ENCODE measurements around the gene ATP1A2.

The ATP1A2 gene

DNA sequence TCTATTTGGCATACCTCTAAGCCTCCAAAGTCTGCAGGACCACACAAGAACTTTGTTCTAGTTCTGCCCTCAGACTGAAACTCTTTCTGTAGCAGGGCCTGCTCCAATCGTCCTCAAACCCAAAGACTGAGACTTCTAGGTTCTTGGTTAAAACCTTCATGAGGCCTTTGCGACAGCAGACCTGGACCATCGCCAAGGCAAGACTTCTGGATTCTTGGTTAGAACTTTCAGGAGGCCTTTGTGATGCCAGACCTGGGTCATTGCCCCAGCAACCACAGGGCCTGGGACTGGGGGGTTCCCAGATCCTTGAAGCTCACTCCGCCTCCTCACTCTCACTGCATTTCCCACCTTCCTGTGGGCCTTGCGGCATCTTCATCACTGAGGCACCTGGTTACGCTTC, 35.7 kb downstream of the ATP1A2 start, which contains the start of gene ATP1A4:
ATP1A4 (plus strand) TSS at position 301 of the 400 bp plus-strand sequence. CDS start 438 bp downstream, outside the sequence.
- DNase-seq: no peak

DNA sequence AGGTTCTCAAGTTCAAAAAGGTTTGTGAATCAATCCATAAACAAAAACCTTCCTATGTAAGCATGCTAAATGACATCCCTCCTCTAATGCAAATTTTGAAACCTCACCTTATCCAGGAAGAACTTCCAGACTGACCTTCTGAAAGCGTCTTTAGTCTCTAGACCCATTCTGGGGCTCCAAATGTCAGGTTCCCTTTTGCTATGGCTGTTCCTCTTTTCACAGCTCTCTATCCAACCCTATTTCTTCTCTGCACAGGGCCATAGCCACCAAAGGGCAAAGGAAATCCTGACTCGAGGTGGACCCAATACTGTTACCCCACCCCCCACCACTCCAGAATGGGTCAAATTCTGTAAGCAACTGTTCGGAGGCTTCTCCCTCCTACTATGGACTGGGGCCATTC, 39.2 kb downstream of the ATP1A2 start:
- DNase-seq: no peak

DNA sequence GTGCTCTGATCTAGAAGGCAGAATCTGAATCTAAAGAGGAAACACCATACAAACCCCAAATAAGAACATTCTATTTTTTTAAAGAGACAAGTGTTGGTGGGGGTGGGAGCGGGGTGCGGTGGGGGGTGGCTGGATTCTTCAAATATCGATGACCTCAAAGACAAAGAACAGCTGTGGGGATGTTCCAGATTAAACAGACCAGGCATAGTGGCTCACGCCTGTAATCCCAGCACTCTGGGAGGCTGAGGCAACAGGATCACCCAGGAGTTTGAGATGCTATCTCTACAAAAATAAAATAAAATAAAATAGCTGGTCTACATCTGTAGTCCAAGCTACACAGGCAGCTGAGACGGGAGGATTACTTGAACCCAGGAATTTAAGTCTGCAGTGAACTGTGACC, 40.8 kb downstream of the ATP1A2 start:
- DNase-seq: no peak

DNA sequence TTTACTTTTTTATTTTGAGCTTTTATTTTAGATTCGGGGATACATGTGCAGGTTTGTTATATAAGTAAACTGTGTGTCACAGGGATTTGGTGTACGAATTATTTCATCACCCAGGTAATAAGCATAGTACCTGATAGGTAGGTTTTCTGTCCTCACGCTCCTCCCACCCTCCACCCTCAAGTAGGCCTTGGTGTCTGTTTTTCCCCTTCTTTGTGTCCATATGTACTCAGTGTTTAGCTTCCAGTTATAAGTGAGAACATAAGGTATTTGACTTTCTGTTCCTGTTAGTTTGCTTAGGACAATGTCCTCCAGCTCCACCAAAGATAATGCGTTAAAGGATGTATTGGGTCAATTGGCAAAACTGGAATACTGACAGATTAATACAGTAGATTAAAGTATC, 41.6 kb downstream of the ATP1A2 start:
- no peak for DNase-seq

DNA sequence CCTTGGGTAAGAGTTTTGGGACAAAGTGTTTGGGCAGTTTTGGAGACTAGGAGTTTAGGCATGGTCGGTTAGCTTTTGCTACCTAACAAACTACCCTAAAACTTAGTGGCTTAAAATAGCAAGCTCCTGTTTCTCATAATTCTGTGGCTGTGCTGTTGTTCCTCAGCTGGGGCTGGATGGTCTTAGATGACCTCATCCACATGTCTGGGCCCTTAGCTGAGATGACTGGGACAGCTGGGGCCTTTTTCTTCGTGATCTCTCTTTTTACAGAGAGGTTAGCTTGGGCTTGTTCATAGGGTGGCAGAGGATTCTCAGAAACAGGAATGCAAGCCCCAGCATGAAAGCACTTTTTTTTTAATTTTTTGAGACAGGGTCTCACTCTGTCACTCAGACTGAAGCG, 42.5 kb downstream of the ATP1A2 start:
- no peak for DNase-seq

DNA sequence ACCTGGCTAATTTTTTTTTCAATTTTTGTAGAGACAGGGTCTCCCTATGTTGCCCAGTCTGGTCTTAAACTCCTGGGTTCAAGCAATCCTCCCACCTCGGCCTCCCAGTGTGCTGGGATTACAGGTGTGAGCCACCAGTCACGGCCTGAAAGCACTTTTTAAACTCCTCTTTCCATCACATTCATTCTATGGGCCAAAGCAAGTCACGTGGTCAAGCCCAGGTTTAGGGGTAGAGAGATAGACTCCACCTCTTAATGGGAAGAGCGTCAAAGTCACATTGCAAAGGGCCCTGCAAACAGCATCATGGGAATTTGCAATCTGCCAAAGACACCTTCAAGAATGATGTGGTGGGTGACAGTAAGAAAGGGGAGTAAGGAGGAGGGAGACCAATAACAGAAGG, 43.0 kb downstream of the ATP1A2 start:
- DNase-seq: no peak

DNA sequence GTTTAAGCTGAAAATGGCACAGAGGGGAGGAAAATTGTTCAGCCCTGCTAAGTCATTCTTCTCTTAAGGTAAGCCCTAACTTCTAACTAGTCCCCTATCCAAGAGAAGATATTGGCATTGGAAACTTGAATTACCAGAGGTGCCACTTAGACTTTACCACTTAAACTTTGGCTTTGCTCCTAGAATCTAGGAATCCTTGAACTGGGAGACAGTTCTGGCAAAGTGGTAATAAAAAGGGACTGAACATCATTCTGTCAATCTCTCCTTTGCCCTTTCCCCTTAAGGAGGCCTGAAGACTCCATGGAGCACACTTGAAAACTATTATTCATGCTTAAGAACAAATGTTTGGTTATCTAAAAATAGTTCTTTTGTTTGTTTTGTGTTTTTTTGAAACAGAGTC, 44.3 kb downstream of the ATP1A2 start:
- DNase-seq: no peak

DNA sequence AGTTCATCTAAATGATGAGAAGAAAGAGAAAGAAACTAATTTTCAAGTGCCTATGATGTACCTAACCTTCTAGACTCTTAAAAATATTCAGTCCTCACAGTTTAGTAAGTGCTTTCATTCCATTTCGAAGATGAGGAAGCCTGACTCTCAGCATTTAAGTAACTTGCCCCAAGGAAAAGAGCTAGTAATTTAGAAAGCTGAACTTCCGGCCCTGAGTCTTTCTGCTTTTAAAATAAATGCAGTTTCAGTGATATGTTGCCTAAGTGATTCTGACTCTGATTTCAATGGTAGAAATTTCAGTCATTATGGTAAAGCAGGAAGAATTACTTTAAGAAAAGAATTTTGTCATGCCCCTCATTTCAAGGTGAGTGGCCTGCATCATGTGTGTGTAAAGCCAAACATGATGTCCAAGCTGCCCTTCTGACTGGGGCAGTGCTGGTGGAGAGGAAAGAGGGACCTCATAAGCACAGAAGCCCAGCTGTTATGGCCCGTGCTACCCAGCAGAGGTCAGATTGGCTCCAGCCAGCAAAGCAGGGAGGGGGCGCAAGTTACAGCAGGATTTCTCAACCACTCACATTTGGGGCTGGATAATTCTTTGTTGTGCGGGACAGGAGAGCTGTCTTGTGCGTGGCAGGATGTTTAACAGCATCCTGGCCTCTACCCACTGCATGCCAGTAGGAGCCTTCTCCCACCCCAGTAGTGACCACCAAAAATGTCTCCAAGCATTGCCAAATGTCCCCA, 46.6 kb downstream of the ATP1A2 start:
- DNase-seq: no peak

DNA sequence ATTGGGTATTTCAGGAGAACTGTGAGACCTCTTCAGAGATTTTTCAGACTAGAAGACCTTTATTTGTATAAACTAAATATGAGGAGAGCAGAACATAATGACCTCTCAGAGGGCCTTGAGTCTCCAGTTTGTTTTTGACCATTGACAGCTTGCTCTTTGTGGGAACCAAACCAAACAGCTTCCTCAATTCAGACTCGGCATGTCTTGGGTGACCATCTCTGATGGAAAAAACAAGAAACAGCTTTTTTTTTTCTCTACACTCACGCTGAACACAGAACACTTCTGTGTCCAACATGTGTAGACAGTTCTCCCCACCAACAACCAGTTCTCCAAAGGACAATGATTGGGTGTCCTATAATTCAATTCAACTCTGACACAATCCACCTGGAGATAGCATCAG, 47.4 kb downstream of the ATP1A2 start:
- DNase-seq: no peak

DNA sequence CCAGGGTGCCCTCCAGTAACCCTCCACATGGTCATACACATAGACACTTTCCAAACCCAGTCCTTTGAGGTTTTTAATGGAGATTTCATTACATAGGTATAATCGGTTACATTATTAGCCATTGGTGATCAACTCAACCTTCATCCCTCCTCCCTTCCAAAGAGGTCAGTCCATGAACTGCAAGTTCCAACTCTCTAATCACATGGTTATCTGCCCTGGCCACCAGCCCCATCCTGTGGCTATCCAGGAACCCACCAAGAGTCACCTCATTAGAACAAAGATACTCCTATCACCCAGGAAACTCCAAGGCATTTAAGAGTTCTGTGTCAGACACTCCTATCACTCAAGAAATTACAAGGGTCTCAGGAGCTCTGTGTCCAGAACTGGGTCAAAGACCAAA, 48.1 kb downstream of the ATP1A2 start:
- DNase-seq: no peak

DNA sequence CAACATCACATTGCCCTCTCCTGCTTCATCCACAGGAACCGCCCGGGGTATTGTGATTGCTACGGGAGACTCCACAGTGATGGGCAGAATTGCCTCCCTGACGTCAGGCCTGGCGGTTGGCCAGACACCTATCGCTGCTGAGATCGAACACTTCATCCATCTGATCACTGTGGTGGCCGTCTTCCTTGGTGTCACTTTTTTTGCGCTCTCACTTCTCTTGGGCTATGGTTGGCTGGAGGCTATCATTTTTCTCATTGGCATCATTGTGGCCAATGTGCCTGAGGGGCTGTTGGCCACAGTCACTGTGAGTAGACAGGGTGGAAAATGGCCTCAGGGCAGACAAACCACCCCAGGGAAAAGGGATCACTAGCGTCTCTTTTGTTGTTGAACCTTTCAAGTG, 48.6 kb downstream of the ATP1A2 start:
- no peak for DNase-seq

DNA sequence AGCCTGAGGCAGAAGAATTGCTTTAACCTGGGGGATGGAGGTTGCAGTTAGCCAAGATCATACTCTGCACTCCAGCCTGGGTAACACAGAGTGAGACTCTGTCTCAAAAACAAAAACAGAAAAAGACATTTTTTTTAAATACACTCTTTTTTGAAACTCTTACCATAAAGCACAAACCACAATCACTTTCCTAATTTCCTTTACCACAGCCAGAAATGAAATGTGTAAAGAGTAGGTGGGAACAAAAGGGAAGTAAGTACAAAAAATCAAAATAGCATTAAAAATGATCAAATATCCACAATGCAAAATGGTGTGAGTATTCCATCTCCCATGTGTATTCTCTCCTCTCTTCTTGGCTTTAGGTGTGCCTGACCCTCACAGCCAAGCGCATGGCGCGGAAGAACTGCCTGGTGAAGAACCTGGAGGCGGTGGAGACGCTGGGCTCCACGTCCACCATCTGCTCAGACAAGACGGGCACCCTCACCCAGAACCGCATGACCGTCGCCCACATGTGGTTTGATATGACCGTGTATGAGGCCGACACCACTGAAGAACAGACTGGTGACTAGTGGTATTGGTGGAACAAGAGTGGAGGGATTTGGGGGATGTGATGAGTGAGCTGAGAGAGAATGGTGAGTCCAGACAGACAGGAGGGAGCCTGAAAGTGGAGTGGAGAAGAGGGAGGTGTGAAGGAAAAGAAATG, 50.8 kb downstream of the ATP1A2 start:
- no peak for DNase-seq

DNA sequence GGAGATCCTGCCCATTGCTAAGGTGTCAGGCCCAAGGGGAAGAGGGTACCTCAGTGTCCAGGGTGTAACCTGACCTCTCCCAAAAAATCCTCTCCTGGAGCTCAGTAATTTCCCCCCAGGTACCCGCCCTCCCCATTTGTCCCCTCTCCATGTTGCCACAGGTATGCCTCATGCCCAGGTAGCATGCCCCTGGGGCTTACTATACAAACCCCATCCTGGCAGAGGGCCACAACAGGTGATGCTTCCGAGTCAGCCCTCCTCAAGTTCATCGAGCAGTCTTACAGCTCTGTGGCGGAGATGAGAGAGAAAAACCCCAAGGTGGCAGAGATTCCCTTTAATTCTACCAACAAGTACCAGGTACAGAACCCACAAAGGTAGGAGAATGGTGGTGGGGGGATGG, 51.5 kb downstream of the ATP1A2 start:
- DNase-seq: no peak

DNA sequence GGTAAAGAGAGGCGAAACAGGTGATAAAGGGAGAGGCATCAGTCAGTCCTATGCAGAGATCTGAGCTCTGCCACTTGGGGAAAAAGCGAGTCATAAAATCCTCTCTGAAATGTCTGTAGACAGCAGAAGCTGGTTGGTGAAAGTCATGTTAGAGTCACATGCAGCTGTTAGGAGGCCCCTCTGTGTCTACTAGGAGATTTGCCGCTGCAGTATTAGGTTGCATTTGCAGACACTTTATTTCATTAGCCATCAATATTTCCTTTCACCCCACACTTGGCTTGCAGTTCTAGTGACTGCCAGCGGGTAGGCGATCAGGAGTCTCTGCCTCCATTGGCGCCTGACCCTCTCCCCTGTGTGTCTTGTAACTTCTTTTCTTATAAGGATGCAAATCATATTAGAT, 52.0 kb downstream of the ATP1A2 start:
- no peak for DNase-seq

DNA sequence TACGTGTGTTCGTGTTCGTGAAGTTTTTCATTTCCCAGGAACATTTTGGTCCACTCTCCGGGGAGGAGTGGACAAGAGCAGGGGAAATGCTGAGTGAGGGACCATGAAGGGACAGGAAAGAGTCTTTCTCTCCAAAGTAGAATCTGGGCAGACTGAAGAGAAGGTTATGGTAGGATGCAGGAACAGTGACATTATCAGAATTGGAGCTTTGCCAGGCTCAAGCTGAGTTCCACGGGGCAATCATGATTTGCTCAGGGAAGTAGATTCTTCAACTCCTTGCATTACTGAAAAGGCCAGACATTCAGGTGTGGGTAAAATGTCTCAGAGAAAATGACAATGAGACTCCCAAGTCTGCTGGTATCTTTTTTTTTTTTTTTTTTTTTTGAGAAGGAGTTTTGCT, 52.5 kb downstream of the ATP1A2 start:
- DNase-seq: no peak

DNA sequence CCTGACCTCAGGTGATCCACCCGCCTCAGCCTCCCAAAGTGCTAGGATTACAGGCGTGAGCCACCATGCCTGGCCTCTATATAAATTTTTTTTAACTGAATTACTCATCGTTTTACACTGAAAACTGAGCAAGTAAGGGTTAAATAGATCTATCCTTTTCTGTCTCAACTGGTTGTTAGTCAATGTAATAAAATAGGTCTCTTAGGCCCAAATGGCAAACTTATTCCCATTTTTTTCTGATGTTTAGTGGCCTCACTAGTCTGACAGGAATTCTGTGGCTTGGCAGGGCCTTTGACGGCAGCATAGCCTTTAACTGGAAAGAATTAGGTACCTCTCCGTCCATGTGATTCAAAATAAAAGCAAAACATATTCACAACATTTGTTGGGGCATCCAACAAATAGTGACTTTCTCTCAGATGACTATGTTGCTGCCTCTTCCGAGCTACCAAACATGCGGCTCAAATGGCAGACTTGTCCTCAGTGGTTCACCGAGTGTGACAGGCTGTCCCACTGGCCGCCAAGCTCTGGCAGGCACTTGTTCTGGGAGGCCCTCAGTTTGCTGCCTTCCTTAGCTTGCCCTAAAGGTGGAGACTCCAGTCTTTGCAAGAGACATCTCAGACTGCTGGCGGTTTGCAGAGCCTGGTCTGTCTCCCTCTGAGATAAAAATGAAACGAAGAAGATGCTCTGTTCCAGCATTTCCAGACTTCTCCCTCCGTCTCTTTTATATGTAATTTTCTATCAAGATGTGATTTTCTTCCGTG, 53.2 kb downstream of the ATP1A2 start:
- no peak for DNase-seq

DNA sequence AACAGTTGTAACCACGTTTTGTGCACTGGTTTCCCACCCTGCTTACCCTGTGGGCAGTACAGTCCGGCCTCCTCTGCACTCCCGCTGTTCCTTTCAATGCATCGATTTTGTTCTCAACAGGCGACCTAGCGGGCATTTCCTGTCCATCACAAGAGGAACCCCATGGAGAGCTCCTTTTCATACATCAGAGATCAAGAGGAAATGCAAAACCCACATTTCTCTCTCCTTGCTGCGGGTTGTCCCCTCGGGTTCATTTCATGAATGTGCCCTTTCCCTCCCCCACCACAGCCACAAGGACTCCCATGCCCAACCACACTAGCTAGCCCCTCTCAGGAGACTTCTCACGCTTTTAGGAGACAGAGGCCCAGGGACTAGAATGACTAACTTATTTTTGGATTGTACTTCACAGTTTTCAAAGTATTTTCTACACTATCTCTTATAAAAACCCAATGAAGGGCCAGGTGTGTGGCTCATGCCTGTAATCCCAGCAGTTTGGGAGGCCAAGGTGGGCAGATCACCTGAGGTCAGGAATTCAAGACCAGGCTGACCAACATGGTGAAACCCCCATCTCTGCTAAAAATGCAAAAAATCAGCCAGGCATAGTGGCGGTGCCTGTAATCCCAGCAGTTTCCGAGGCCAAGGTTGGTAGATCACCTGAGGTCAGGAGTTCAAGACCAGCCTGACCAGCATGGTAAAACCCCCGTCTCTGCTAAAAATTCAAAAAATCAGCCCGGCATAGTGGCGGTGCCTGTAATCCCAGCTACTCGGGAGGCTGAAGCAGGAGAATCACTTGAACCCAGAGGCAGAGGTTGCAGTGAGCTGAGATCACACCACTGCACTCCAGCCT, 54.2 kb downstream of the ATP1A2 start:
- DNase-seq: no peak

DNA sequence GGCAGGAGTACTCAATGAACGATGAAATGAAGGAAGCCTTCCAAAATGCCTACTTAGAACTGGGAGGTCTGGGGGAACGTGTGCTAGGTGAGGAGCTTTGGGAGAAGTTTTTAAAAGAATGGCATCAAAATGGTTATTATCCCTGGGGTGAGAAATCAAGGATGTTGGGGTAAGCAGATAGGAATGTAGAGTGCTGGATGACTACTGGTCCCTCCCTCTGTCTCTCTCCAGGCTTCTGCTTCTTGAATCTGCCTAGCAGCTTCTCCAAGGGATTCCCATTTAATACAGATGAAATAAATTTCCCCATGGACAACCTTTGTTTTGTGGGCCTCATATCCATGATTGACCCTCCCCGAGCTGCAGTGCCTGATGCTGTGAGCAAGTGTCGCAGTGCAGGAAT, 55.8 kb downstream of the ATP1A2 start:
- DNase-seq: no peak

DNA sequence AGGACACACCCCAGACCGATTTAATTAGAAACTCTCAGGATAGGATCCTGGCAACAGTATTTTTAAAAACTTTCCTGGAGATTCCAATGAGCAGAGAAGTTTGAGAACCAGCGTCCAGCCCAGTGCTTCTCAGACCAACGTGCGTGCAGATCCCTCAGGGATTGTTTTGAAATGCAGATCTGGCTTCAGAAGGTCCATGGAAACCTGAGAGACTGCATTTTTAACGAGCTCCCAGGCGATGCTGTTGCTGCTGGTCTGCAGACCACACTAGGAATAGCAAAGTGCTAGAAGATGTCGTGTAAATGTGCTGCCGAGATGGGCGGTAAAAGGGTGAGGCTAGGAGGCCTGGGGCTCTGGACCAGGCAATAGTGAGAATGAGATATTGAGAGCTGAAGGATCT, 56.4 kb downstream of the ATP1A2 start:
- no peak for DNase-seq

DNA sequence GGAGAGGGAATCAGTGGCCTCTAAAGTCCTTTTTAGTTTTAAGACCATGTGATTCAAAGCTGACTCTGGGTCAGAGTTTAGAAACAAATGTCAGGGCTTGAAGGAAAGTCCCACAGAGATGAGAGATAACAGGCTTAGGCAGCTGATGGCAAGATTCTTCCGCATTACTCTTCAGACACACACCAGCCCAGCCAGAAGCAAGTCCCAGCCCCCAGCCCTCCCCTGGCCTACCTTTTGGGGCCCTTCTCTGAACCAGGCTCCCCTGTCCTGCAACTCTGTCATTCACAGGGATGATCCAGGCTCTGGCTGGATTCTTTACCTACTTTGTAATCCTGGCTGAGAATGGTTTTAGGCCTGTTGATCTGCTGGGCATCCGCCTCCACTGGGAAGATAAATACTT, 61.7 kb downstream of the ATP1A2 start:
- DNase-seq: no peak

DNA sequence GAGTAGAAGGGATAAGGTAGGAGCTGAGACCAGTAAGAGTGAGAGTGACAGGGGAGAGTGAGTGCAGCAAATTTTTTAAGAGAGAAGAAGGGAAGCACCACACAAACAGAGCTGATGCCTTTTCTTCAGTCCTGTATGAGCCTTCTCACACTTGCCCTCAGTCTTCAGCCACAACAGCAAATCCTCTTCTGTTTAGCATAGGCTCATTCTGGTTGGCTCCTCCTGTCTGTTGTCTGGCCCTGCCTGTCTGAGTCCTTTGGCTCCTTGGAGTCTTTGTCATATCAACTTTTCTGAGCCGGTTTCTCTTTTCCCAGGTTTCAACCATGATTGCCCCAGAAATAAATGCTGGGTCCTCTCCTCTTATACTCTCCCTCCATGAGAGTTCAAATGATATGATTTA, 62.1 kb downstream of the ATP1A2 start:
- no peak for DNase-seq

DNA sequence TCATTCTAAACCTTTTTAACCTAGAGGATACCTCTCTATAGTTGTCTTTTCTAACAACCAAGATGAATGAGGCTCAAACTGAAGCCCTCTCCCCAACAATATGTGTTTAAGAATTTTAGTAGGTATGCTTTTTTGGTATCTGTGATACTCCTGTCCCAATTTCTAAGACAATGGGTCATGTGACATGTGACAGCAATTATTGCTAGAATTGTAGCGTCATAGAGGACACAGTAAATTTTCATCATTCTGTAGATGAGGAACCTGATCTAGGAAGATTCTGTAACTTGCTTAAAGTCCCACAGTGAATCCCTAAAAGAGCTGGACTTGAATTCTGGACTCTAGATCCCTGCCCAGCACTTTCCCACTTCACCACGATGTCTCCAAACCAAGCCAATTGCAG, 63.2 kb downstream of the ATP1A2 start:
- DNase-seq: no peak

DNA sequence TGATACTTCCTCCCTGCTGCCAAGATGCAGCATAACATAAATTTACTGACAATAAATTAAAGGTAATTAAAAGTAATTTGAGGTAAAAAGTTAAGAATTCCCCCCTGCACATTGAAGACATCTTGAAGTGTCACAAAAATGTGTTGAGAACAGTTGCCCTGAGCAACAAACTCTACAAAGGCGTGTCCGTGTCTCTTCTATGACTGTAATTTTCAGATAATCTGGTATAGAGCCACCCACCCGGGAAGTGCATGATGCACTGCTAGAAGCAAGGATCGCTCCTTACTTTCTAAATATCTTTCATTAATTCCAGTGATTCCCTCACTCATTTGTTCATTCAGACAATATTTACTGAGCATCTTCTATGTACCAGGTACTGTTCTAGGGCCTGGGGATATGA, 63.8 kb downstream of the ATP1A2 start:
- DNase-seq: no peak

Measured in T-helper 9 cell (primary cell).